Islet of Langerhans (tissue), 1 donor: ENCODE results near the gene EEFSEC.

Experiments used
- FAIRE-seq: peaks from one replicate; lab custom pipeline; 2011; peaks lifted over from hg19 to GRCh38; lab: Jason Lieb, UNC

The EEFSEC gene

DNA sequence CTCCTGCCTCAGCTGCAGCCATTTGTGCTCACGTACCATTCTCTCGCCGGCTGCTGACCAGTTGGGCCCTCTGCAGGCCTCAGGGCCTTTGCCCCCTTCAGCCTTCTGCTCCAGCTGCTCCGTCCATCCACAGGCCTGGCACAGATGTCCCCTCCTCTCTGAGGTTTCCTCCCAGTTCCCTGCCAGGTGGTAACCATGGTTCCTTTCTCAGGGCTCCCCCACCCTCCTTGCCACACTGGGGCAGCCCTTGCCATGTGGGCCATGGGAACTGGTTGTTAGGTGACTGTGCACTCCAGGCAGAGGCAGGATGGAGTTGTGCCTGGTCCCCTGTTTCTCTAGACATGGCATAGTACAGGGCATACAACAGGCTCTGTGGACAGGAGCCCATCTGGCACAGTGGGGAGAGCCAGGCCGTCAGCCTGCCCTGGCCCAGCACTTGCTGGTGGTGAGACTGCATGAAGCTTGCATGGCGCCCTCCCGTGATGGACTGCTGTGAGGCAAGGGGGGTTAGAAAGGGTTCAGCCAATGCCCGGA lies 164.5 kb downstream of the EEFSEC start:
- no peak for FAIRE-seq

DNA sequence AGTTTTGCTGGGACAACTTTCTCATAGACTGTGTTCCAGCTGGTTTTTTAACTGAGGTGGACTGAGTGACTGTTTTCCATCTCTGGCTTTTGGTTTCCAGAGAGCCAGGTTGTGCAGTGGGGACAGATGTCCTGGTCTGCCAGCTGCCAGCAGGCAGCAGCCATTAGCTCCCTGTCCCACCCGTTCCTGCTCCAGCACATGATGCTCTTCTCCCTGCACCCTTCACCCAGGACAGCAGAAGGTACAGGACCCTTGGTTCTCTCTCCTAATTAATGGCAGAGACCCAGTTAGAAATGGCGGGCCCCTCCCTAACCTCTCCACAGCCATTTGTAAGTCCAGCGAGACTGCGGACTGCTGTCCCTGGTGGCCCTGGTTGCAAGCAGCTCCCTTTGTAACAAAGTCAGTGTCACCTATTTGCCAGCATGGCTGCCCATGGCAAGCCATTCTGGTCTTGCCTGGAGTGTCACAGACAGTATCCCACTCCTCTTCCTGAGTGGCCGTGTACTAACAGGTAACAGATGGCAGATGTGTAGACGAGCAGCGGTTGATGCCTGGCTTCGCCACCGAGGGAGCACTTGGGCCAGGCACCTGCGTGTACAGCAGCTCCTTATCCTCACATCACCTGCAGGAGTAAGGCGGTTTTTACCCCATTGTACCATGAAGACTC lies 165.1 kb downstream of the EEFSEC start:
- FAIRE-seq: no peak

GRCh38 chr3:128319107-128319506 lies 165.8 kb downstream of the EEFSEC start:
- no peak for FAIRE-seq

- FAIRE-seq: no peak
Observed at GRCh38 chr3:128319741-128320141, 166.5 kb downstream of the EEFSEC start.

DNA sequence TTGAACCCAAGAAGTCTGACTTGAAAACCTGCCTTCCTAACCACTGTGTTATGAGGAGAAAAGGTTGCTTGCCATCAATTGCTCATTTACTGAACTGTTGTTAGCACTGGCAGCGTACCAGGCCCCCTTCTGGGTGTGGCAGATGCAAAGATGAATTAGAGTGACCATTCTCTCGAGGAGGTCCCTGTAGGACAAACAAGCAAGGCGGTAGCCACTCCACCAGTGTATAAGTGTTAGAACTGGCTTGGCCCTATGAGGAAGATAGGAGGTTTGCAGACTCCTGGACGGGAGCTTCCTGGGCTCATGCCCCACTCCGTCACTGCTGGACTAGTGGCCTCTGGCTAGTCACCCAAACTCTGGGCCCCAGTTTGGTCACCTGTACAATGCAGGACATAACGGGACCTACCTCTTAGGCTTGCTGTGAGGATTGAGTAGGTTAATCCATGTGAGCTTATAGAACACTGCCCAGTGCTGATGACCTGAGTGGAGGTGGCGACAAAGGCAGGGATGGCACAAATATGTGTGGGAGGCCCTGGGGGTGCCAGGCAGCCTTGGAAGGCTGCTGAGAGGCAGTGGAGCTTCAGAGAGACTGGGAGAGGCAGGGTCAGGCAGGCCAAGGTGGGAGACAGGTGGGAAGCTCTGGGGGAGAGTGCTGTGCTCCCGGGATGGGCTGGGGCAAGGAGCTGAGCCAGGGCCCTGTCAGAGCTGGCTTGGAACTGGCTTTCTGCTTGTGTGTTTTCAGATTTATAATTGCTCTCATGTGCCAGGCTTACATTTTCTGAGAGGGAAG lies 167.5 kb downstream of the EEFSEC start:
- no peak for FAIRE-seq

DNA sequence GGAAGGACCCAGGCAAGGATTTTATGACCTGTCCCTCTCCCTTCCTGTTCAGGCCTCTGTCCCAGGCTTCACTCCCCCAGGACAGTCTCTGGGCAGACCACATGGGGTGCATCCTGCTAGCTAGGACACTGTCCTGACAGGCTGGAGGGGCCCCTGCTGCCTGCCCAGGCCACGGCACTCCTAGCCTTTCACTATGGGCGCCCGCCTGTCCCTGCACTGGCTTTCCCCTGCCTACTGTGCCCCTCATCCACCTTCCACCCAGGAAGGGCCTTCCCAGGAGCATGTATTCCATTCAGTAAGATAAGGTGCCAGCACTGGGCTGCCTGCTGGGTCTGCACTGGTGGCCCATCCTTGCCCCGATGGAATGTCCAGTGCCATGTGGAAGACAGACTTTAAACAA lies 168.1 kb downstream of the EEFSEC start:
- FAIRE-seq: no peak

- FAIRE-seq: no peak
Observed at GRCh38 chr3:128322030-128323022, 169.0 kb downstream of the EEFSEC start.

GRCh38 chr3:128323206-128324081 lies 170.2 kb downstream of the EEFSEC start:
- no peak for FAIRE-seq

DNA sequence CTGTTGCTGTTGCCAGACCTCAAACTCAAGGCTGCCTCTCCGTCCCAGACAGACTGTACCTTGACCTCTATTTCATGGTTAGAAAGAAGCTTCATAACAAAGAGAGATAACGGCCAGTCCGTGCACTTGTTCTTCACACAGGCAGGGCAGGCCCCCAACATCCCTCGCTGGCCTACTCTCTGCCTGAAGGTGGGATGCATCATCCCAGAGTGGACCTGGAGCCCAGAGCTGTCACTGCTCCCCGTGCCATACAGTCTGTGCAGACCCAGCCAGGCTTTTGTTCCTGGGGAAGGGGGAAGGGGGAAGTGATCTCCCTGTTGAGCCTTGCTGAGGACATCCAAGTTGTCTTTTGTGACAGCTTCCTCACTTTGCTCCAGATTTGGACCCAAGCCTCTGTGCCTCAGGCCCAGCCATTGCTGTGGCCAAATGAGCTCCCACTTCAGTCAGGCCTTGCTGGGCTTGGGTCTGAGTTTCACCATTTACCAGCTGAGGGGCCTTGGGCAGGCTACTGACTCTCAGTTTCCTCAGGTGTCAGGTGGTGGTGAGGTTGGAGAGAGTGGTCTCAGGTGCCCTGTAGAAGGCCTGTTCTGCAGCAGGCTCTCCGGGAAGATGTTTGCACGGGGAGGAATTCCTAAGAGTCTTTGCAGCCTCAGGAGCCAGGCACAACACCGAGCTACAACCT lies 171.8 kb downstream of the EEFSEC start:
- FAIRE-seq: no peak

DNA sequence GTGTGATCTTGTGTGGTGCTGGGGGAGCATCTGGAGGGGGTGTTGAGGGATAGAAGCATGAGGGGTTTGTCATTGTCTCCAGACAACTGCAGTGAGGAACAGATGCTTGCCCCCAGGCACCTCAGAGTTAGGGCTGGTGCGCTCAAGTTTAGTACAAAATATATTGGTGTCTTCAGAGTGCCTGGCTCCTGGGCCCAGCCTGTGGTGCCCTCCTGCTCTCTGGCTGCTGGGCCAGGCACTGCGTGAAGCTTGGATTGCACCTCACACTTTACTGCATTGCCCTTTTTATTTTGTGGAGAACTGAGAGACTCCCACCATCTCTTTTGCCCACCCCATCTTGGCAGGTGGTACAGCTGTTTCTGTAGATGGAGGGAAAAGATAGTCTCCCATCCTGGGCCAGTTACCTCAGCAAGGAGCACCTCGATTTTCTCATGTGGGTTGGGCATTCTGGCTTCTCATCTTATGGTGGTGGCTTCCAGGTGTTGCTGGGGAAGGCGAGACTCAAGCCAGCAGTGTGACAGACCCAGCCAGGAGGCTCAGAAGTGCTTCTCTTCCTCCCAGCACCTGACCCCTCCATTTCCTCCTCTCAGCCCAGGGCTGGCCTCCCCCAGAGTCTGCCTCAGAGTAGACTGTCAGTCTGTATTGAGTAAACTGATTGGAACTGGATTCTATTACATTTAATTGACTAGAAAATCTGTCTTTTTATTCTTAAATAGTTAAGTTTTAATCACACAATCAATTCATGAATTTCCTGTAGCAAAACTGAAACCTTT lies 173.0 kb downstream of the EEFSEC start:
- no peak for FAIRE-seq

GRCh38 chr3:128327606-128328031 lies 174.3 kb downstream of the EEFSEC start:
- FAIRE-seq: no peak

- no peak for FAIRE-seq
Observed at GRCh38 chr3:128328546-128329458, 175.5 kb downstream of the EEFSEC start.

GRCh38 chr3:128329491-128330213 lies 176.4 kb downstream of the EEFSEC start:
- no peak for FAIRE-seq

DNA sequence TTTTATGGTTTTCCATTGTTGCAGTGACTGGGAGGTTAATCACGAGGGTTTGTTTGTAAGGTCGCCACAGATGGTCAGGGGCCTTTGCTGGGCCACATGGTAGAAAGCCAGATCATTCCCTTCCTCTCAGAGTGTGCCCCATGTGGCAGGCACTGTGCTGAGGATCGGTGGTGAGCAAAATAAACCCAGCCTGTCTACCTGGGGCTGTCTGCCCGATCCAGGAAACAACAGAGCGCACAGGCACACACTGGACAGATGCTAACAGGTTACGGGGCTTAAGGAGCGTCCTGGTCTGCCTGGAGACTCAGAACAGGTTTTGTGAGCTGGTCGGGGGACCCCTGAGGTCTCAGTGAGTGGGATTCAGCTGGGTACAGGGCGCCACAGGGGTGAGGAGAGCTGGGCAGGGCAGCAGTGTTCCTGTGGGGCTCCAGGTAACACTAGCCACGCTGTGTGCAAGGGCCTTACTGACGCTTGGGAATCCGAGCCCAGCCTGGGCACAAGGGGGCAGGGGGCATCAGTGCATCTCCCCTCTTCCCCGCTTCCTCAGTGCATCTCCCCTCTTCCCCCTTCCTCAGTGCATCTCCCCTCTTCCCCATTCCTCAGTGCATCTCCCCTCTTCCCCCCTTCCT lies 177.0 kb downstream of the EEFSEC start:
- no peak for FAIRE-seq

GRCh38 chr3:128334086-128334645 lies 180.9 kb downstream of the EEFSEC start:
- FAIRE-seq: no peak

DNA sequence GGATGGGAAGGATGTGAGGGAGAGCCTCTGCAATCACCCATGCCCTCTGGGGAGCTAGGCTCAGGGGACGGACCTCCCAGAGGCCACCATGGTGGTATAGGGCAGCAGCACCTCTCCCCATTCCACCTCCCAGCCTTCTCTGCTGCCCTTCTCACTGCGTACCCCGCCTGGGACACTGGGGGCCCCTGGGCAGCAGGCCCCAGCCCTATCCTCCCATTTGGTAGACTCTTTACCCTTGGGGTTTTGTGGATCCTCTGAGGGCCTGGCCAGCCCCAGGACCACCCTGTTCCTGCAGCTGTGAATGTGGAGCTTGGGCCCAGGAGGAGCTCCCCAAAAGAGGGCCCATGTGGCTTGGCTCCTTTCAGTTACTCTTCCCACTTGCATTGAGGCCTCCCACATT lies 181.5 kb downstream of the EEFSEC start:
- FAIRE-seq: no peak

DNA sequence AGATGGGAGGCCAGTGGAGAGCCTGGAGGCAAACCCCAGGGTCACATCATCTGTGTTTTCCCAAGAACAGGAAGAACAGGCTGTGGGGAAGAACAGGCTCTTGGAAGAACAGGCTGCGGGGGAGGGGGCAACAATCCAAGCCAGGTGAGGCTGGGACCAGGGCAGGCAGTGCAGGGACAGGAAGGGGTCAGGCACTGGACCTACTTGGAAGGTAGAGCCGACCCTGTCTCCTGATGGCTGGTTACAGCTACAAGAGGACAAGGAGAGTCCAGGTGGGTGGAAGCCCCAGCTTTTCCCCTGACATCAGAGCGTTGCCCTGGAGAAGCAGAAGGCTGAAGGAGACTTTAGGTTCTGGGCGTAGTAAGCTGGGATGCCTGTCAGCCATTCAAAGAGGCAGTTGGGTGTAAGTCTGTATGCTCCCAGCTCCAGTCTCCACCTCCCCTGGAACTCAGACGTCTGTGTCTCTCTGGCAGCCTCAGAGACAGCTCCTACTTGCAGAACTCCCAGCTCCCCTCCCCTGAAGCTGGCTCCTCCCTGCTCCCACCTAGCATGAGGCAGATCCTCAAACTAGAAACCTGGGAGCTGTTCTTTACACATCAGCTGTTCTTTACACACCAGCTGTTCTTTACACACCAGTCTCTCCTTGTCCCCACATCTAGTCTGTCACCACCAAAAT lies 182.5 kb downstream of the EEFSEC start:
- no peak for FAIRE-seq
